Right ventricle myocardium inferior (tissue), 1 donor: ENCODE results near the gene UQCRC1. TPM values are rescaled to one million over a fixed set of nuclear protein-coding genes. Genes with fewer than 3 reads are reported as not detected.
A peak's percentile ranks its signal among the peaks of the same experiment; 100 is the strongest.

Experiments
- ATAC-seq: fragments of 200-7000 bp; cut with Tn5 transposase; one replicate; pipeline ENCODE4 v1.9.1; 2020; ENCODE audit warnings: mild to moderate bottlenecking, moderate library complexity
- DNase-seq: peaks from one replicate; pipeline ENCODE4 v3.0.0; 2021; ENCODE audit errors: missing footprints
- intact Hi-C: fragments of 100-400 bp; cut with DNase I; formaldehyde crosslinking; loops from one replicate; pipeline ENCODE4 v1.11.0; 2022
- total RNA-seq: library from RNA; stranded (reverse); fragmentation: NEBNext Ultra II Directional; extraction: Animal tissue kit (Norgen Biotek cat#: 25700); gene quantifications from one replicate; pipeline ENCODE4 v1.2.1, GENCODE V29; 2021
- donor health status: DM: no; HTN: yes; CAD: no; lungs with severe emphysema.

The UQCRC1 gene
- total RNA-seq, 1 donor from 2014 or later, result 1,186 TPM

- DNase-seq, result no peak
- ATAC-seq, result no peak
- intact Hi-C loops, result no loop called here
These were observed 1.9 kb downstream of the UQCRC1 start for GRCh38 chr3:48607519-48607918.

- DNase-seq (peak; percentile 86), ATAC-seq (peak; percentile 45)
- intact Hi-C loops, result no loop called here
These were observed 7.8 kb downstream of the UQCRC1 start for GRCh38 chr3:48601622-48601994.

- intact Hi-C loops, result no loop called here
- peak; percentile 55 for DNase-seq
- ATAC-seq, result no peak
These were observed 8.5 kb downstream of the UQCRC1 start for GRCh38 chr3:48600711-48601621.

- intact Hi-C loops, result loop anchor here (2.0 kb wide), 1 partner anchor 41 kb away; no protein-coding TSS in a partner anchor
- DNase-seq, result peak; percentile 53
- no peak for ATAC-seq
These were observed 9.7 kb downstream of the UQCRC1 start for GRCh38 chr3:48599509-48600285.

DNA sequence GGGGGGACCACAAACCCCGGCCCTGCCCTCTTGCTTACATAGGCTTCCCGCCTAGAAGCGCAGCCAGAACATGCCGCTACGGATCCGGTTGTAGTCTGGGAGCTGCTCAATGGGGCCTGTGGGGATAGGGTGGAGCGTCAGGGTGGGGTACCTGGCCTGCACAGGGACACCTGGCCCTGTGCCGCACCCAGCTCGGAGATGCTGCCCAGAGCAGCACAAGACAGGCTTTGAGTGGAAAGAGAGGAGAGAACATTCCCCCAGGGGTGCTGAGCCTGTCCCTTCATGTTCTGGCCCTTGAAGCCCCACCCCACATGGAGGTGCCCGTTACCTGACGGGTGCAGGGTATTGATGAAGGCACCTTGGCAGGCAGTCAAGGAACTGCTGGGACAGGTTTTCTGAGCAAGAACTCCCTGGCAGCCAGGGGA is 10.4 kb downstream of the UQCRC1 start:
- ATAC-seq (no peak), DNase-seq (peak; percentile 59)
- intact Hi-C loops, result loop anchor here (2.0 kb wide), 1 partner anchor 40 kb away; no protein-coding TSS in a partner anchor

DNA sequence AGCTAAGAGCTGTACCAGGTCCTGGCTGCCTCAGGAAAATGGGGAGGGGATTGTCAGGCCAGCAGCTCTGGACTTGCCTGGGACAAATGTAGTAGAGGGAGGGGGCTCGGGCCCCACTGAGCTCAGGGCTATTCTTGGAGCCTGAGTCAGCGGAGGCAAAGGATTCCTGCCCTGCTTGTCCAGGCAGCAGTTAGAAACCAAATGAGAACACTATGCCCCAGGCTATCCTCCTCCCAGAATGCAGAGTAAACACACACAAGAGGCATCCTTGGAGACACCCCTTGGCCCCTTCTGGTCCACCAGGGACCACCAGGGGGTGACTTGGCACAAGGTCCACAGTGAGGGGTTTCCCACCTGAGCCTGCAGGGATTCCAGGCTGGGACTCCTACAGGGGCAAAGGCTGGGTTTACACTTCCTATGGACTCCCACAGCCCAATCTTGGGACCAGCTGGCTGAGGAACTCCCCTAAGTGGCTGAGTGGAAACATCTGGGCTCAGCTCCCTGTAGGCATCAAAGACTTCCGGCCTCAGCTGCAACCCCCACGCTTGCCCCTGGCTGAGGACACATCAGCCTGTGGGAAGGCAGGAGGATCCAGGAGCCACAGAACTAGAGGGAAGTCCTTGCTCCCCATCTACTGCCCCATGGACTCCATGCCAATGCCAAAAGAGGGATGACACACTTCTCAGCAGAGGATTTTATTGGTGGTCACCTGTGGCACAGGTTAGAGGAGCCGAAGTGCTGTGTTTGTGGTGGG is 10.9 kb downstream of the UQCRC1 start:
- ATAC-seq (peak; percentile 80), DNase-seq (peak; percentile 74)
- intact Hi-C loops, result loop anchor here (2.0 kb wide), 1 partner anchor 40 kb away; no protein-coding TSS in a partner anchor

- intact Hi-C loops, result no loop called here
- peak; percentile 43 for DNase-seq
These were observed 12.0 kb downstream of the UQCRC1 start for GRCh38 chr3:48597408-48597800.

DNA sequence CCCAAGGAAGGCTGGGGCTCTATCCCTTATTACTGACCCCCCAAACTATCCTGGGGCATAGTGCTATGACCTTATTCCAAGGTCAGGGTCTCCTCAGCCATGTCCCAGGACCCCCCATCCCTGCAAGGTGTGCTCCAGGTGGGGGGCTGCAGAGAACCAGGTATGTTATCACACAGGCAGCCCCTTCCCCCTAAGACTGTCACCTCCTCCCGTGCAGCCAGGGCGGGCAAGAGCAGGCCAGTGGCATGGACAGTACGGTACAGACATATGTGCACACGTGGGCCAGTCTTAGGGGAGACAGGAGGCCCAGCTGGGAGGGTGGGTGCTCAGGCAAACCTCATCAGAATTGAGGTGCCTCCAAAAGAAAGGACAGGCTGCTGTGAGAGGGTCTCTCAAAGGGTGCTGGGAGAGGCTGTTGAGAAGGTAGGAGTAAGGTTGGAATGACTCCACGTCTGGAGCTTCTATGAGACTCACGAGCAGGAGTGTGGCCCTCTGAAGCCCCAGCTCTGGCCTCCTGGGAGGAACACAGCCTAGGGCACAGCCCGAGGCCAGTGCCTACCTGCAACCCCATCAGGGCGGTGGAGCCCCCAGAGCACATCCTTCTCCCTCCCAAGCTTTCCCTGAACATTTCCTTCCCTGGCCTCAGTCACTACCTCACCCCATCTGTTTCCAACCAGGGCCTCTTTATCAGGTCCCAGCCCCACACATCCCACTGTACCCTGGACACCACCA is 12.6 kb downstream of the UQCRC1 start:
- DNase-seq, result peak; percentile 40
- intact Hi-C loops, result no loop called here
- ATAC-seq, result no peak

More at GRCh38 chr3:48597408-48597800, 12.0 kb downstream of the UQCRC1 start:
- ATAC-seq, result no peak

GRCh38 chr3:48596157-48596556 is 13.3 kb downstream of the UQCRC1 start:
- DNase-seq (peak; percentile 32), ATAC-seq (no peak)
- intact Hi-C loops, result no loop called here

GRCh38 chr3:48595526-48596121 is 13.8 kb downstream of the UQCRC1 start:
- intact Hi-C loops, result no loop called here
- DNase-seq (peak; percentile 63), ATAC-seq (no peak)

- ATAC-seq (no peak), DNase-seq (peak; percentile 64)
- intact Hi-C loops, result no loop called here
These were observed 14.3 kb downstream of the UQCRC1 start, which contains the start of gene COL7A1 for GRCh38 chr3:48595075-48595525. TSS of gene COL7A1 (minus strand) at chr3:48595329. CDS start at chr3:48595159, 170 bp downstream.

DNA sequence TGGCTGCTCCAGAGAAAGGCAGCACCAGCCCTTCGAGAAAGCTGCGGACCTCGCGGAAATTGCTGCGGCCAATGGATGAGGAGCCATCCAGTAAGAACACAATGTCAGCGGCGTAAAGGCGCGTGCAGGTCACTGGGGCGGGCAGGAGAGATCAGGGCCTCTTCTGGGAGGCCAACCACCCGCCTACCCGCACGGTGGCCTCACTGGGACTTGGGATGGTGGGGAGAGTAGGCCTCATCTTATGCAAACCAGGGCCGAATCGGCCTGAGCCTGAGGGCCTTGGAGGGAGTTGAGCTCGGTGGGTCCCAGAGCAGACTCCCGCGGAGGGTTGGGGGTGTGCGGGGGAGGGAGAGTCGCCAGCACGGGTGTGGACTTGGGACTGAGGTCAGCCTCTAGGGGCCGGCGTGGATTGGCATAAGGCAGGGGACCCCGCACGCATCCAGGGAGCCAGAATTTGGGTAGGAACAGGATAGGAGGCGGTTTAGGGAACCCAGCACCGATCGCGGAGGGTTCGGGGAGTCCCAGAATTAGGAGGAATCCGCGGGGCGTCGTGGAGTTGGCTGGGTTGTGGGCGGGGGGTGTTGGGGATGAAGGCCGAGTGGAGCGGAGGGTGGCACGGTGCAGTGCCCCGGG is 14.9 kb downstream of the UQCRC1 start:
- intact Hi-C loops, result no loop called here
- DNase-seq (peak; percentile 20), ATAC-seq (no peak)

DNA sequence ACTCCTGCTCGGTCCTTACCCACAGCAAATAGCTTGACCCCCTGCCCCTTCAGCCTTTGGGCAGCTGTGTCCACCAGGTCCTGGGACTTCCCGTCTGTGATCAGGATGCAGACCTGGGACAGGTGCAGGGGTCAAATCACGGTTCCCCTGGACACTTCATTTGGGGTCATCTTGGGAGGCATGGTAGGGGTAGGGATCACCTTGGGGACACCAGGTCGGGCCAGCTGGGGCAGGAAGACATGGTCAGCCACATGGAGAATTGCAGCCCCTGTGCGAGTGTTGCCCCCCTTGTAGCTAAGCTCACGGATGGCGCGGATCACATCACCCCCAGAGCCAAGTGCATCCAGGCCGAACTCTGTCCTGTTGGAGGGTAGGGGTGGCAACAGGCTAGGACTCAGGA is 16.1 kb downstream of the UQCRC1 start:
- intact Hi-C loops, result no loop called here
- ATAC-seq, result no peak
- DNase-seq, result peak; percentile 31

DNA sequence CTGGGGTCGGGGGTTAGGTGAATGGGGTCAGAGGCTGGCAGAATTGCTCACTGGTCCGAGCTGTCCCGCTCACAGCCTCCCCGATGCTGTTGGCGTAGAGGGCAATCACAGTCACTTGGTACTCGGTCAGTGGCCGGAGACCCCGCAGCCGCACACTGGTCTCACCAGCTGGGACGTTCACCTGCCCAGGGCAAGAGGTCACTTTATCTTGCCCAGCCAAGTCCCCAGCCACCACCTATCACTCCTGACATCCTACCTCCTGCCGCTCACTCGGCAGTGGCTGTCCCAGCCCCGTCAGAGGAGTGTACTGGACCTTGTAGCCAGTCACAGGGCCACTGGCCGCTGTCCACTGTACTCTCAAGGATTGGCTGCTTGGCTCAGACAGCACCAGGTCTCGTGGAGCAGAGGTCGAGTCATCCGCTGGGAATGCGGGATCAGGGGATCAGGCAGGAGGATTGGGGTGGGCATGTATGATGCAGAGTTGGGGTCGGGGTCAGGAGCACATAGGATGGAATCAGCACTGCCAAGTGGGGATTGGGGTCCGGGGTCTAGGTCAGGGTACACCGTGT is 16.8 kb downstream of the UQCRC1 start:
- DNase-seq, result peak; percentile 54
- intact Hi-C loops, result no loop called here
- ATAC-seq, result no peak

DNA sequence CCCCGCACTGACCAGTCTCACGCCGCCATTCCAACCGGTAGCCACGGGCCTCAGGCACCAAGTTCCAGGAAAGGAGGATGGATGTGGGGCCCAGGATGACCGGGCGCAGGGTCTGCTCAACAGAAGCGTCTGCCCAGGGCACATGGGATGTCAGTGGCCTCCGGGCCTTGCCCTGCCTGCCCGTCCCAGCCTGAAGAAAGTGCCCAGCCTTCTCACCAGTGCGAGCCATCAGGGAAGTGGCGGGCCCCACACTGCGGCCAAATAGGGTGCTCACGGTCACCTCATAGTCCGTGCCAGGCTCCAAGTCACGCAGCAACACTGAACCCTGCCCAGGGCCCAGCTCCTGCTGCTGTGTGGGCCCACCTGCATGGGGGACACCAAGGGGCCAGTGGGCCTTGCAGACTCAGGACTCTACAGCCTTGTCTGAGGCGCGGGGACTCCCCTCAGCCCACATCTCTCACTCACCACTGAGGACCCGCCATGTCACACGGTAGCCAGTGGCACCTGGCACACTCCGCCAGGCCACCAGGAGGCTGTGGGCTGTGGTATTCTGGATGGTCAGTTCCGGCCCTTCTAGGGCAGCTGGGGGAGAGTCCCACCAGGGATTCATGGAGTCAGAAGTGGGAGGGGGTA is 17.4 kb downstream of the UQCRC1 start:
- intact Hi-C loops, result no loop called here
- no peak for ATAC-seq
- DNase-seq, result peak; percentile 47

DNA sequence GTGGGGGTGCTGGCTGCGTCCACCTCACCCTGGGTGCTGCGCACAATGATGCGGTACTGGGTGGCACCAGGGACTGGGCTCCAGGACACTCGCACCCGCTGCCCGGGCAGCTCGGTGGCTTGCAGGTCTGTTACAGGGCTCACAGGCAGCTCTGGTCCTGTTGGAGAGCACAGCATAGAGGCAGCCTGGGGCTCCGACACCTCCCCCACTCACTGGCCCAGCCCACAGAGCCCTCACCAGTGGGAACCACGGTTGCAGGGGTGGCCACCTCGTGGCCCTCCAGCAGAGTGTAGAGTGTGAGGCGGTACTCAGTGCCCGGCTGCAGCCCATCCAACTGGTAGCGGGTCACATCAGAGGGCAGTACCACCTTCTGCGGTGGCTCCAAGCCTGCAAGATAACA is 18.0 kb downstream of the UQCRC1 start:
- peak; percentile 54 for DNase-seq
- intact Hi-C loops, result no loop called here
- no peak for ATAC-seq
